IPS DF 4.7 (cell line): ENCODE data around the gene PCDHB12.
A peak's percentile ranks its signal among the peaks of the same experiment; 100 is the strongest.
"Not testable (repeated sequence)": the region's sequence is repeated elsewhere in the genome, so short reads cannot be mapped to it uniquely, and the experiment has no call there.

ENCODE experiments used
- DNase-seq: peaks from one replicate; pipeline ENCODE4 v3.0.0-alpha.2; 2013; ENCODE audit warnings: low spot score; ENCODE audit errors: extremely low read depth

The PCDHB12 gene

GRCh38 chr5:141201646-141202045 is 6.9 kb upstream of the PCDHB12 start:
- DNase-seq: not testable (repeated sequence)

- DNase-seq: not testable (repeated sequence)
These were observed 1.8 kb downstream of the PCDHB12 start for GRCh38 chr5:141210281-141210680.

DNA sequence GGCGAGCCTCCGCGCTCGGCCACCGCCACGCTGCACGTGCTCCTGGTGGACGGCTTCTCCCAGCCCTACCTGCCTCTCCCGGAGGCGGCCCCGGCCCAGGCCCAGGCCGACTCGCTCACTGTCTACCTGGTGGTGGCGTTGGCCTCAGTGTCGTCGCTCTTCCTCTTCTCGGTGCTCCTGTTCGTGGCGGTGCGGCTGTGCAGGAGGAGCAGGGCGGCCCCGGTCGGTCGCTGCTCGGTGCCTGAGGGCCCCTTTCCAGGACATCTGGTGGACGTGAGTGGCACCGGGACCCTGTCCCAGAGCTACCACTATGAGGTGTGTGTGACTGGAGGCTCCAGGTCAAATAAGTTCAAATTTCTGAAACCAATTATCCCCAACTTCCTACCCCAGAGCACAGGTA is 2.3 kb downstream of the PCDHB12 start:
- DNase-seq: not testable (repeated sequence)

GRCh38 chr5:141213656-141214339 is 5.3 kb downstream of the PCDHB12 start, which contains the start of gene PCDHB13:
TSS of gene PCDHB13 (plus strand) at chr5:141213919. CDS start at chr5:141214124, 205 bp downstream.
- DNase-seq: not testable (repeated sequence)

- DNase-seq: not testable (repeated sequence)
These were observed 6.1 kb downstream of the PCDHB12 start for GRCh38 chr5:141214583-141214982.

DNA sequence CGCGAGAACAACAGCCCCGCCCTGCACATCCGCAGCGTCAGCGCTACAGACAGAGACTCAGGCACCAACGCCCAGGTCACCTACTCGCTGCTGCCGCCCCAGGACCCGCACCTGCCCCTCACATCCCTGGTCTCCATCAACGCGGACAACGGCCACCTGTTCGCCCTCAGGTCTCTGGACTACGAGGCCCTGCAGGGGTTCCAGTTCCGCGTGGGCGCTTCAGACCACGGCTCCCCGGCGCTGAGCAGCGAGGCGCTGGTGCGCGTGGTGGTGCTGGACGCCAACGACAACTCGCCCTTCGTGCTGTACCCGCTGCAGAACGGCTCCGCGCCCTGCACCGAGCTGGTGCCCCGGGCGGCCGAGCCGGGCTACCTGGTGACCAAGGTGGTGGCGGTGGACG is 7.0 kb downstream of the PCDHB12 start:
- not testable (repeated sequence) for DNase-seq

- not testable (repeated sequence) for DNase-seq
These were observed 7.5 kb downstream of the PCDHB12 start for GRCh38 chr5:141216035-141216434.

DNA sequence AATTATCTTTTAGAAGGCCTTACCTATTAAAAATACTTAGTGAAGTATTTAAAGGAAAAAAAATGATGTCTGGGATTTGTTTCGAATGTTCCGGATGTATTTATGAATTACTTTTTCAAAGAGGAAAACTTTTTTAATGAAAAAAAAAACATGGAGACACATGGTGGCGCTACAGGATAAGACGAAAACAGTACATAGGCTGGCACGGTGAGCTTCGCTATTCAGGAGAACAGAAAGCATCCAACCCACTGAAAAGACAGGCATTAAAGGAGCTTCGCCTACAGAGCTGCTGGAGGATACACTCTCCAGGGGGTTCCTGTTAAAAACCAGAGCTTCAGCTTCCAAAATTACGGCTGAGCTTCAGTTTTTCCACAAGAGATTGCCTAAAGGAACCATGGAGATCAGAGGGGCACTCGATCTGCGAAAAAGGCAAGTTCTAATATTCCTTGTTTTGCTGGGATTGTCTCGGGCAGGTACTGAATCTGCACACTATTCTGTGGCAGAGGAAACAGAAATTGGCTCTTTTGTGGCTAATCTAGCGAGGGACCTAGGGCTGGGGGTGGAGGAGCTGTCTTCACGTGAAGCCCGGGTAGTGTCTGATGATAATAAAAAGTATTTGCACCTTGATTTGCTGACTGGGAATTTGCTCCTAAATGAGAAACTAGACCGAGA is 14.7 kb downstream of the PCDHB12 start, which contains the start of gene PCDHB14:
Gene PCDHB14, plus strand, starts transcription at position 232 of the 672 bp plus-strand sequence. Its CDS starts 163 bp downstream, at position 395.
- peak; percentile 69 for DNase-seq

- not testable (repeated sequence) for DNase-seq
These were observed 16.3 kb downstream of the PCDHB12 start for GRCh38 chr5:141224844-141225243.

DNA sequence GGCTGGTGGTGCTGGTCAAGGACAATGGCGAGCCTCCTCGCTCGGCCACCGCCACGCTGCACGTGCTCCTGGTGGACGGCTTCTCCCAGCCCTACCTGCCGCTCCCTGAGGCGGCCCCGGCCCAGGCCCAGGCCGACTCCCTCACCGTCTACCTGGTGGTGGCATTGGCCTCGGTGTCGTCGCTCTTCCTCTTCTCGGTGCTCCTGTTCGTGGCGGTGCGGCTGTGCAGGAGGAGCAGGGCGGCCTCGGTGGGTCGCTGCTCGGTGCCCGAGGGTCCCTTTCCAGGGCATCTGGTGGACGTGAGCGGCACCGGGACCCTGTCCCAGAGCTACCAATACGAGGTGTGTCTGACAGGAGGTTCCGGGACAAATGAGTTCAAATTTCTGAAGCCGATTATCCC is 16.9 kb downstream of the PCDHB12 start:
- DNase-seq: not testable (repeated sequence)

DNA sequence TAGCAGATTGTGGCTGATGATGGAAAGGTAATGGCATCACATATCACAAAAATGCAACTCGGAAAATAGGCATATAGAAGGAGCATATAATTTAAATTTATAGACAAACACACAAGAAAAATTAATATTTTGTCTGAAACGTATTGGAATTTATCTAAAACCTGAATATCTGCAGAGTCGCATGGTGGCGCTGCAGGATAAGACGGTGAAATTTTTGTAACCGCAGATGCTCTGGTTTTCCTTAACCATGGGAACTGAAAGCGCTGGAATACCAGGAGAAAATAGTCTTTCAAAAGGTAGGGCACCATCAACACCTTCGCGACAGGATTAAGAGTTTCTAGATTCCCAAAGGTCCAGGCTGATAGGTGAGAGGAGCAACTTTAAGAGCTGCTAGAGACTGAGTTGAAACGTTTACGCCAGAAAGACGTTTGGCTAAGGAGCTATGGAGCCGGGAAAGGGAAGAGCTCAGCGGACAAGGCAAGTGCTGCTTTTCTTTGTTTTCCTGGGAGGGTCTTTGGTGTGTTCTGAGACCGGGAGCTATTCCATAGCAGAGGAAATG is 25.7 kb downstream of the PCDHB12 start:
- DNase-seq: no peak

DNA sequence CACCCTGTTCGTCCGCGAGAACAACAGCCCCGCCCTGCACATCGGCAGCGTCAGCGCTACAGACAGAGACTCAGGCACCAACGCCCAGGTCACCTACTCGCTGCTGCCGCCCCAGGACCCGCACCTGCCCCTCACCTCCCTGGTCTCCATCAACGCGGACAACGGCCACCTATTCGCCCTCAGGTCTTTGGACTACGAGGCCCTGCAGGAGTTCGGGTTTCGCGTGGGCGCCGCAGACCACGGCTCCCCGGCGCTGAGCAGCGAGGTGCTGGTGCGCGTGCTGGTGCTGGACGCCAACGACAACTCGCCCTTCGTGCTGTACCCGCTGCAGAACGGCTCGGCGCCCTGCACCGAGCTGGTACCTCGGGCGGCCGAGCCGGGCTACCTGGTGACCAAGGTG is 27.4 kb downstream of the PCDHB12 start:
- not testable (repeated sequence) for DNase-seq

DNA sequence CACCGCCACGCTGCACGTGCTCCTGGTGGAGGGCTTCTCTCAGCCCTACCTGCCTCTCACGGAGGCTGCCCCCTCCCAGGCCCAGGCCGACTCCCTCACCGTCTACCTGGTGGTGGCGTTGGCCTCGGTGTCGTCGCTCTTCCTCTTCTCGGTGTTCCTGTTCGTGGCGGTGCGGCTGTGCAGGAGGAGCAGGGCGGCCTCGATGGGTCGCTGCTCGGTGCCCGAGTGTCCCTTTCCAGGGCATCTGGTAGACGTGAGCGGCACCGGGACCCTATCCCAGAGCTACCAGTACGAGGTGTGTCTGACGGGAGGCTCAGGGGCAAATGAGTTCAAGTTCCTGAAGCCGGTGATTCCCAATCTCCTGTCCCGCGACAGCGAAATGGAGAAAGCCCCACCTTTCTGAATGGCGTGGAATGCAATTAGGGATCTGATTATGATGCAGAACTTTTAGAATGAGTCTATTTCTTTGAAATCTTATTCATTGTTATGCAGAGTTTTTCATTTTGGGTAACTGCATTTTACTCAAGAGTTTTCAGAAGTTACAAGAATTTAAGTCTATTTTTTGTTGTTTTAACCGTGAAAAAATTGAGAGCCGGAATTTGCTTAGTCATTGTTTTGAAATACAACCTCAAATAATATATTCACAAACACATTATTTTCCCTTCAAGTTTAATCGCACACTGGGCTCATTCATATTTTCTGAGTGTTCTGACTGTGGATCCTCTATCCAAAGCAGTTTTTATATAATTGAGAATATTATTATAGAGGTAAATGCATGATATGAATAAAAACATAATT is 28.2 kb downstream of the PCDHB12 start:
- no peak for DNase-seq

DNA sequence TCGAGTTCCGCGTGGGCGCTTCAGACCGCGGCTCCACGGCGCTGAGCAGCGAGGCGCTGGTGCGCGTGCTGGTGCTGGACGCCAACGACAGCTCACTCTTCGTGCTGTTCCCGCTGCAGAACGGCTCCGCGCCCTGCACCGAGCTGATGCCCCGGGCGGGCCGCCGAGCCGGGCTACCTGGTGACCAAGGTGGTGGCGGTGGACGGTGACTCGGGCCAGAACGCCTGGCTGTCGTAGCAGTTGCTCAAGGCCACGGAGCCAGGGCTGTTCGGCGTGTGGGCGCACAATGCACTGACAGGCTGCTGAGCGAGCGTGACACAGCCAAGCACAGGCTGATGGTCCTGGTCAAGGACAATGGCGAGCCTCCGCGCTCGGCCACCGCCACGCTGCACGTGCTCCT is 33.0 kb downstream of the PCDHB12 start:
- no peak for DNase-seq

DNA sequence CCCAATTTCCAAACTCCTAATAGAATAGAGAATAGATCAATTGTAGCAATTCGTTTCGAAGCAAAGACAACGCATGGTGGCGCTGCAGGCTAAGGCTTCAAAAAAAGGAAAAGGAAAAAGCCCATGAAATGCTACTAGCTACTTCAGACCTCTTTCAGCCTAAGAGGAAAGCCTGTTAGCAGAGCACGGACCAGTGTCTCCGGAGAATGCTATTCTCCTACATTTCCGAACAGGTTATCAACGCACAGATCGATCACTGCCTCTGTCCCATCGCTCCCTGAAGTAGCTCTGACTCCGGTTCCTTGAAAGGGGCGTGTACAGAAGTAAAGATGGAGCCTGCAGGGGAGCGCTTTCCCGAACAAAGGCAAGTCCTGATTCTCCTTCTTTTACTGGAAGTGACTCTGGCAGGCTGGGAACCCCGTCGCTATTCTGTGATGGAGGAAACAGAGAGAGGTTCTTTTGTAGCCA is 36.8 kb downstream of the PCDHB12 start, which contains the start of gene PCDHB15:
Gene PCDHB15, plus strand, starts transcription at position 146 of the 468 bp plus-strand sequence. Its CDS starts 184 bp downstream, at position 330.
- peak; percentile 33 for DNase-seq

GRCh38 chr5:141246971-141247370 is 38.5 kb downstream of the PCDHB12 start:
- DNase-seq: not testable (repeated sequence)

DNA sequence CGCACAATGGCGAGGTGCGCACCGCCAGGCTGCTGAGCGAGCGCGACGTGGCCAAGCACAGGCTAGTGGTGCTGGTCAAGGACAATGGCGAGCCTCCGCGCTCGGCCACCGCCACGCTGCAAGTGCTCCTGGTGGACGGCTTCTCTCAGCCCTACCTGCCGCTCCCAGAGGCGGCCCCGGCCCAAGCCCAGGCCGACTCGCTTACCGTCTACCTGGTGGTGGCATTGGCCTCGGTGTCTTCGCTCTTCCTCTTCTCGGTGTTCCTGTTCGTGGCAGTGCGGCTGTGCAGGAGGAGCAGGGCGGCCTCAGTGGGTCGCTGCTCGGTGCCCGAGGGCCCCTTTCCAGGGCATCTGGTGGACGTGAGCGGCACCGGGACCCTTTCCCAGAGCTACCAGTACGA is 38.9 kb downstream of the PCDHB12 start:
- not testable (repeated sequence) for DNase-seq

GRCh38 chr5:141250576-141250975 is 42.1 kb downstream of the PCDHB12 start:
- DNase-seq: no peak

- DNase-seq: no peak
These were observed 49.9 kb downstream of the PCDHB12 start for GRCh38 chr5:141258464-141258863.

DNA sequence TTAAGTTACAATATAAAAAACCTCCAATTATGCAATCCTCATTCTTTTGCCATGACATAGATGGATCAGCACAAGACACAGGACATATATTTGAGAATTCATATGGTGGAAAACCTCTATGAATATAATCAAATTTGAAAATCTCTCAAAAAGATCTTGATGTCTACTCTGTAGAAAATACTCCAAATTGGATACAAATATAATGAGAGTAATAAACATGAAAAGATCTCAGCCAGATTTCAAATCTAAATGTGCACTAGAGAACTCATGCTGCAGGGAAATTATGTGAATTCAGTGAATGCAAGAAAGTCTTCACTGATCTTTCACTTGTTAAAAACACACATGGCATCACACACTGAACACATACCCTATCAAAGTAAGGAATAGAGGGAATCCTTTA is 50.4 kb downstream of the PCDHB12 start:
- no peak for DNase-seq
